Left lobe of liver (tissue), 2 donors: Measurements from ENCODE around the gene PDZRN3. TPM values are rescaled to one million over a fixed set of nuclear protein-coding genes. Genes with fewer than 3 reads are reported as not detected.

ENCODE experiments used
- ATAC-seq: fragments of 200-7000 bp; cut with Tn5 transposase; one replicate; pipeline ENCODE4 v1.9.1; 2020; ENCODE audit warnings: mild to moderate bottlenecking, moderate library complexity
- DNase-seq: peaks from one replicate; pipeline ENCODE4 v3.0.0-alpha.2; 2020; ENCODE audit warnings: low spot score
- total RNA-seq: library from RNA; stranded (reverse); gene quantifications from one replicate; pipeline ENCODE4 v1.2.1, GENCODE V29; 2021
- donor health status: DM: no; HTN: no; CAD: no; lungs with moderate emphysema.
- donor health status: DM: no; HTN: yes; CAD: no.

Gene PDZRN3
- total RNA-seq, 1 donor from 2014 or later, result 1.3 TPM

DNA sequence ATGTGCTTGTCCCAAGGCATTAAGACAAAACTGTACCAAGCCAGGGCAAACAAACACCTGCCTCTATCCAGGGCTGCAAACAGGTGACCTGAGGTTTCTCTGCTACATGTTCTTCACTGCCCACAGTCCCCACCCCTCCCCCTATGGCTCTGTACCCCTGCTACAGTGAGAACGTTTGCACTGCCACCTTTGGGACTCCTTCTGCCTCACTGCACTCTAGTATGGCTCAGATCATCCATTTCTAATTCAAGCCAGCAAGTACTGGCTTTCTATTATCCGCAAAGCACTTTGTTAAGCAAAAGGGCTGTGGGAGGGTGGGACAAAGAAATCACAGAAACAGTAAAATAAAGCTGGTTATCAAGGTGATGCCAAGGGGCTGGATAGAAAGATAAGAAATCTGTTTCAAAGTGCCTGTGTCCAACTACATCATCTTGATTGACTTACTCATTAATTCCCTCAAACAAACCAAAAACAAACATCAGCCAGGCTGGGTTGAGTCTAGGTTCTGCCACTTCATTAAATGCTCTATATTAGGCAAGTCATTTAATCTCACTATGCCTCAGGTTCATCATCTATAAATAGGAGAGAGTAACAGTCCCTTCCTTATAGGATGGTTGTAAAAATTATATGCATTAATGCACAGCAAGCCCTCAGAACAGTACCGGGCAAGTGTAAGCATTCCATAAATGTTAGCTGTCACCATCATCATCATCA lies 95.3 kb downstream of the PDZRN3 start:
- no peak for DNase-seq
- no peak for ATAC-seq

DNA sequence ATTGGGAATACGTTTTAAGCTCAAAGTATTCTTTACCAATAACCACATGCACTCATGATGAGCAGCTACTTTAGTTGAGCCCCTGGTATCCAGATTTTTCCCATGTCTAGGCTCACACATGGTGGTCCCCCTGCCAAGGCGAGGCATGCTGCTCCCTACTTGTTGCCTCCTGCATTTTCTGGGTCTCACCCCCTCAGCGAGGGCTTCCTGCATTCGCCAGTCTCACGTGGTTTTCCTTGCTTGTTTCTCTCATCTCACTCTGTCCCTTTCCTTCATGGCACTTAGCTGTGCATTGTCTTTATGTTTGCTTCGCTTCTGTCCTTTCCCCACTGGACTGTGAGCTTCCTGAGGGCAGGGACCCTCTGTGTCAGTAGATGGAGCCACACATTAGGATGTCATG lies 99.2 kb downstream of the PDZRN3 start:
- ATAC-seq (no peak), DNase-seq (no peak)

DNA sequence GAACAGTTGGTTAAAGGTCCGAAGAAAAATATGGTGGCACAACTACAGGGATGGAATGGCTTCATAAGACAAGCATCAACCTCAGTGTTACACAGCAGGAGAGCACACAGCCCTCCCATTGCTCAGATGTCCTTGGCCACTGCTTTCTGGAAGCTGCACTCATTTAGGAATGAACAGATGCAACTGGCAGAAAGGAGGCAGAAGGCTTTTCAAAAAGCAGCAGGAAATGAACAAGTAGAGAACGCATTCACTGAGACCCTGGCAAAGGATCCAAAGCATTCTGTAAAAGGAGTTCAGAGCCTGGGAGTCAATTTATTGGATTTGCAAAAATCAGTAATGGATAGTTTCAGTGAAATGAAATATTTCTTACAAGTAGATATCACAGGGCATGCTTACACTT lies 101.1 kb downstream of the PDZRN3 start:
- DNase-seq, result no peak

DNA sequence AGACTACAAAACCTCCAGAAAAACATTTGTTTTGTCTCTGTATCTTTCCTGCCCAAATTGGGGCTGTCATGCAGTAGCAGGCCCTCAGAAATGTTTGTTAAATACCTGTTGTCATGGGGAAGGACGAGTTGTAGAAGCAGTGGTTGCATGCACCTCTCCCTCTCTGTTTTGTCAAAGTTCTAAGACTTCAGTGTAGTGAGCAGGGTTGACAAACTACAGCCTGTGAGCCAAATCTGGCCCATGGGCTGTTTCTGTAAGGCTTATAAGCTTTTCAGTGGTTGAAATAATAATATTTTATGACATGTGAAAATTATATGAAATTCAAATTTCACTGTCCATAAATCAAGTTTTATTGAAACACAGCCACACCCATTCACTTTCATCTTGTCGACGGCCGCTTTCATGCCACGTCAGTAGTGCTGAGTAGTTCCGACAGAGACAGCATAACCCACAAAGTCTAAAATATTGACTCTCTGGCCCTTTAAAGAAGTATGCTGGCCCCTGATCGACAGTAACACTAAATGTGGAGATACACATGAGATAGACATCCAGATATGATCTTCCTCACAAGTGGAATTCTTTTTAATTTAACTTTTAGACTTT lies 102.9 kb downstream of the PDZRN3 start:
- no peak for ATAC-seq

More for the DNA sequence above, 101.1 kb downstream of the PDZRN3 start:
- no peak for ATAC-seq

DNA sequence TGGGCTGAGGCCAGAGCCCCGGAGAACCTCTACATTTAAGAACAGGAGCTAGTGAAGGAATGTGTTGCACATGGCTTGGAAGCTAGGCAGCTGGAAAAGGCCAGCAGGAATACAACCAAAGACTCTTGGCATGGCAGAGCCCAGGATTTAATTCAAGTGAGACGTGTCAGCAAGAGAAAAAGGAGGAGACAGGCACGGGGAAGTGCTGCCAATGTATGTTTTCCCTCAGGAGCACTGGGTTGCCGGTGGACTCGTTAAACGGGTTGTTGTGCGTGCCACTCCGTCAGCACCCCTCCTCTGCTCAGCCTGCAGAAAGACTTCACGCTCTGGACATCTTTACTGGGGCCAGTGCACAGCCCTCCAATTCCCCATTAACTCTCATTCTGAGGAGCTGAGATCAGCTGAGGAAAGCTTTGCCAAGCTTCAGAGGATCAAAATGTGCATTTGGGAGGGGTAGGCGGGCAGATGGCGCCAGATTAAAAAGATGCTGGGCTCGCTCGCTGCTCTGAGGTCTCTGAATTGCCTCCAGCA lies 103.7 kb downstream of the PDZRN3 start:
- no peak for ATAC-seq
- DNase-seq, result no peak

More for the DNA sequence above, 102.9 kb downstream of the PDZRN3 start:
- no peak for DNase-seq

DNA sequence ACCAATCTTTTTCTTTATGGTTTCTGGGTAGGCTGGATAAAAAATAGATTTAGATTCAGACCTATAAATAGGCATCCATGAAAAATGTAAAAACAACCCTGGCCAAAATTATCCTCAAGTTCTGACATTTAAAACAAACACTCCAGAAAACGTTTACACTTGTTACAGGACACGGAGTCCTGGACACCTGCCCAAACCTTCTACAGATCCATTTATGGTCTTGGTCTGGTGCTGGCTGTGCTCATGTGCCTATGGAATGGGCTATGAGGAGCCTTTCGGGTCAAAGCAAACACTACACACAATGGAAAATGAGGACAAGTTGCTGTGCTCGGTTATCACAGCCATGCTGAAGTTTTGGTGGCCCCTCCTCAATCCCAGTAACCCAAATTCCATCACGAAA lies 108.1 kb downstream of the PDZRN3 start:
- DNase-seq (no peak), ATAC-seq (no peak)

DNA sequence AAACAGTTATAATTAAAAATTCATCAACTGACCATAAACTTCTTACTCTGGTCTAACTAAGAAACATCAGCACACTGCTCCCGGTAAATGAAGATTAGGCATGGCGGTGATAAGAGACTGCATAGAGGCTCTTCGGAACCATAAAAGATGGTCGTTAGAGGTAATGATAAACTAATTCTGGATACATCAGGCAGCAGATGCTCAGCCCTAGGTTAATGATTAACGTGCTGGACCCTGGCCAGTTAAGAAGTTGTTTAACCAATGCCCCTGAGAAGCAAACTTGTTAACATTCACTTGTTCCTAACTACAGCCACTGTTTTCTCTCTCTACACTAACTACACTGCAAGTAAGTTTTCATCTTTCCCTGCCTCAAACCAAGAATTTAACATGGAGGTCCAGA lies 111.5 kb downstream of the PDZRN3 start:
- DNase-seq, result peak; percentile 87
- ATAC-seq, result peak; percentile 92

DNA sequence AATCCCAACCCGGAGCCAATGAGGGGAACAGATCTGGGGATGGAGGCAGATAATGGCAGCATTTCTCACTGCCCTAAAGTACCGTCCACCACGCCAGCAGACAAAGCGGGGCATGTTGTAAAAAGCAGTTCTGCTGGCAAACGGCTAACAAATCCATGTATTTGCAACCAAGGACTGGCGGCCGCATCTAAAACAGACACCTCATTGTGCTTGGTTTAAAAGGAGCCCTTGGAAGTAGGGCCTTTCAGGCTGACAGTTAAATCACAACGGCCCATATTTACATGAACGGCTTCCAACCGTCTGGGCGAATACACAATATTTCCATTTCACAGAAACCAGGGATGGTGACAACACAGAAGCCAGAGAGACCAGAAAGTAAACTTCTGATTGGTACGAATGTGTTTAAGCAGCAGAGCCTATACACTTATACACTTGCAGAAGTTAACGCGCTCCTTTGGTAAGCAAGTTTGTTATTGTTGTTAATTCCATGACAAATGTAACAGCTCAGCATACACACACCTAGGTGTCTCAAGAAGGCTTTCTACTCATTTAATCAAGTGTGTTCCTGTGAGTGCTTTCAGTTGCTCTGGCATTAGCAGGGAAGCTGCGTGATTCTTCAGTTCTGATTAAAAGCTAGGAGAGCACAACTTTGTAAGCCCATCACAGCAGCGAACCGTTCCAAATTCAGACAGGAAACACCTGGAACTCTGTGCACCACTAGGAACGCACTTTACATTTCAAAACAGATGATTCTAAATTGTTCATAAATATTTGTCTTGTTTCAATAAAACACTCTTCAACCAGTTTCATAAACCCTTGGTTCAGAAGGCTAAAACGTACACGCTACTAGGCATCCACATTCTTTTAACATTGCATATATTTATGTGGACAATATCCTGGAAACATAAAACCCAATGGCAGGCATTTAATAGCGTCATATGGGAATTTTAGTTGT lies 112.9 kb downstream of the PDZRN3 start:
- no peak for DNase-seq
- no peak for ATAC-seq

DNA sequence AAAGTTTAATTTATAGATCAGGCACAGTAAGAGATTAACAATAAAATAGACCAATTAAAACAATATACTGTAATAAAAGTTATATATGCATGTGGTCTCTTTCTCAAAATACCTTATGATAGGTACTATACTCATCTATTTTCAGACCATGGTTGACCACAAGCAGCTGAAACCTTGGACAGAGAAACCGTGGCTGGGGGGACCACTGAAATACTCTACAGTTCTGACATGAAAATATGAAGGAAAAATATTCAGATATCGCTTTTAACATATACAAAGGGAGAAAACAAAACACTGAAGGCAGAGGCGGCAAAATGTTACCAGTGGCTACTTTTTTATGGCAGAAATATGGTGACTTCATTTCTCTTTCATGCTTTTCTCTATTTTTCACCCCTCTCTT lies 114.0 kb downstream of the PDZRN3 start:
- DNase-seq (no peak), ATAC-seq (no peak)

DNA sequence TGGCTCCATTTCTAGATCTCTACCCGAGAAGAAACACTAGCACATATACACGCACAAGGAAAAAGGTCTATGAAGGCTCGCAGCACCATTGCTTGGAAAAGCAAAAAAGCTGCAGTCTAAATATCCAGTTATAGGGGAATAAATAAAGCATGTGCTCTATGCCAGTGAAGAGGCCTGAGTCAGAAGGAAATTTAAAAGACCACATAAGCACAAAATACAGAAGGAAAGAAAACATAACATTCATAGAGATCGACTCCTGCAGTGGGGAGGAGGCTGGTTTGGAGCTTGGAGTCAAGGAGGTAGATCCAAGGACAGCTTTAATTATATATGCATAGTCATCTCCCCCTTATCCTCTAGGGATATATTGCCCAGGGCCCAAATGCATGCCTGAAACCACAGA lies 114.4 kb downstream of the PDZRN3 start:
- DNase-seq (no peak), ATAC-seq (no peak)

DNA sequence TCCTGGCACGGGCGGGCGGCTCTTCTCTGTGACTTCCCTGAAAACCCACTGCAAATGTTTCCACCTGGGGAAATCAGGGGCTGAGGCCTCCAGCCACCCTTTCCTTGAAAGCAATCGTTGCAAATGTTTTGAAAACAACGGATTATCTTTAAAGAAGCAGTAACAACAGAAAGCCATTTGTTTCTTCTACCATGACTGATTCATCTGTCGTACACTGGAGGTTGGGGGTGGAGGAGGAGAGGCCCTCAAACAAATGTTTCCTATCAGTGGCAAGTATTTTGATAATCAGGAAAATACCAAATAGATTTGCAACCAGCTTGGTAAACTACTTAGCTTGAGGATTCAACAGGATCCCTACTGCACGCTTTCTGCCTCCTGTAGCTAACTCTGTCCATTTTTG lies 114.9 kb downstream of the PDZRN3 start:
- no peak for ATAC-seq
- no peak for DNase-seq

DNA sequence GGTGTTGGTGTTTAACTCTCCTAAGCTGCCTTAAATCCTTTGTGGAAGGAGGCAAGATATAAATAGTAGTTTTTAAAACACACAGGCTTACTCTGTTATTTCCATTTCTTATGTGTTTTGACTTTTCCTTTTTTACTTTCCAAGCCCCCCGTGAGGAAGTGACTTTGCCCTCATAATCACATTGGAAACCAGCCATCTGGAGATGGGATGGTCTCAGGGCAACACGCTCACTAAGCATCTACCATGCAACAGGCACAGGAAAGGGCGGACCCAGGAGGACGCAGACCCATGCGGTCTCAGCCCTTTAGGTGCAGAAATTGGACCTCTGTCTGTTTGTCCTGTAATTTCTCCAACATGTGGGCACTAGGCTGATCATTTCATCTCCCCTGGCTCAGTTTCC lies 115.7 kb downstream of the PDZRN3 start:
- DNase-seq, result no peak

DNA sequence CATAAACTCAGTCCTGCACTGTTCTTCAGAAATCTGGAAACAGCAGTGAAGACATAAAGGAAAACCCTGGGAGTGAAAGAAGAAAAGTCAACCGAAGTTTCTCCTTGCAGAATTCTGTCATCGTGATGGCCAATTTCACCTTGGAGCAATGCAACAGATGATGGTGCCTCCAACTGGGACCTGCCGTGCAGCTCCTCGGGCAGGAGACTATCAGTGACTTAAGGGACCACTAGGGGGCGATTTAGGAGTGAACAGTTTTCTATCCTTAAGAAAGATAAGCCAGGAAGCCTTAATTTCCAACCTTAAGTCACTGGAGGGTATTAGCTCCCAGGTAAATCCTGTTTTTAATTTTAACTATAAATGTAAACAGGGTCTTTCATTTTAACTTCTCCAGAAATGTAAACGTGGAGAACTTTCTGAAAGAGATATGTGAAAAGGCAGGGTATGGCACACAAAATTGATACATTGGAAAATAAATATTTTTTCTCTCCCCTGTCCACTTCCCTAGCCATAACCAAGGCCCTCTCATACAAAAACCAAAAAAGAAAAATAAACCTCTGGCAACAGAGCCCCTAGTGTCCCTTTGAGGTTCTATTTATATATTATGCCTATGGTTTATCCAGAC lies 116.3 kb downstream of the PDZRN3 start:
- DNase-seq (no peak), ATAC-seq (peak; percentile 87)

More for the DNA sequence above, 115.7 kb downstream of the PDZRN3 start:
- no peak for ATAC-seq

DNA sequence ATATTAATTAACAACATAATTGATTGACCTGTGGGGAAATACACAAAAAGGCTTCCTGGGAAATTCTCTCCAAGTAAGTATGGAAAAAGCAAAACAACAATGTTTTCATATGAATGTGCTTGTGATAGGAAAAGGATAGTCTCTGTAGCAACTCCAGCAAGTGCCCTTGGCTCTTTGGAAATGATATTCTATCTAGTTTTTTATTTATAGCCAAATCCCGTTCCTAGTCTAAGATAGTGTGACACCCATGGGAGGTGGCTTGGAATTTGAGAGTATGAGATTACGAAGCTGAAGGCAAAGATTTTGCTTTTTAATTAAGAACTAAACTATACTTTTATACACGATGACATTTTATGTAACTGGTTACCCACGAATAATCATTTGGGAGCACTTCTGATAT lies 119.9 kb downstream of the PDZRN3 start:
- no peak for ATAC-seq

DNA sequence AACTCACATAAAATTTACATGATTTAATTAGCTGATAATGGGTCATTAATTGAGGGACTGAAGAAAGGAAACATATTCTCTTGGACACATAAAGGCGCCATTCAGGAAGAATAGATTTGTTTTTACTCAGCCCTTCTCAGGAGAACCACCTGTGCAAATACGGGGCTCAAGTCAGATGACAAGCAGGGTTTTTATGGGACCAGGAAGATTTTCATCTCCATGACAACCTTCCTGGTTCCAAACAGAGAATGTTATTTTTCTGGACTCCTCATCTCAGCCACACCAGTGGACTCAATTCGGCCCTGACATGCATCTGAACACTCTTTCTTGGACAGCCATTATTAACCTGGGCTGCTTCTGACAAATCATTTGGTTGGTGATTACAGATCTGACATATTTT lies 120.5 kb downstream of the PDZRN3 start:
- no peak for ATAC-seq
- DNase-seq, result no peak

More for the DNA sequence above, 119.9 kb downstream of the PDZRN3 start:
- no peak for DNase-seq

DNA sequence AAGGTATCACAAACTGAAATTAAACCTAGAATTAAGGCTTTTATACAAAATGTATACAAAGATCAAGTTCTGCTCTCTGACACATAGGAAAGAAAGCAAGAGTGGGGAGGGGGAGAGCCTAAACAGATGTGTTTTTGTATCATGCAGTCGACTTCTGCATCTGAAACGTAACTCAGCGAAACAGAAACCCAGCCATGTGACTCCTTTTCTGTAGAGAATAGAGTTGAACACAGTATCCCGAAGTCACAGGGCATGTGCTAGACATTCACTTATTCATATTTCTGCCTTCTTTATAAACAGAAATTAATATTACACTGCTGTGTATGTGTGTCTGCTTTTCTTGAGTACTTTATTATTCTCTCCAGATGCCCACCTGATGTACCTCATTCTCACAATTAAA lies 121.0 kb downstream of the PDZRN3 start:
- no peak for ATAC-seq
- DNase-seq, result no peak

DNA sequence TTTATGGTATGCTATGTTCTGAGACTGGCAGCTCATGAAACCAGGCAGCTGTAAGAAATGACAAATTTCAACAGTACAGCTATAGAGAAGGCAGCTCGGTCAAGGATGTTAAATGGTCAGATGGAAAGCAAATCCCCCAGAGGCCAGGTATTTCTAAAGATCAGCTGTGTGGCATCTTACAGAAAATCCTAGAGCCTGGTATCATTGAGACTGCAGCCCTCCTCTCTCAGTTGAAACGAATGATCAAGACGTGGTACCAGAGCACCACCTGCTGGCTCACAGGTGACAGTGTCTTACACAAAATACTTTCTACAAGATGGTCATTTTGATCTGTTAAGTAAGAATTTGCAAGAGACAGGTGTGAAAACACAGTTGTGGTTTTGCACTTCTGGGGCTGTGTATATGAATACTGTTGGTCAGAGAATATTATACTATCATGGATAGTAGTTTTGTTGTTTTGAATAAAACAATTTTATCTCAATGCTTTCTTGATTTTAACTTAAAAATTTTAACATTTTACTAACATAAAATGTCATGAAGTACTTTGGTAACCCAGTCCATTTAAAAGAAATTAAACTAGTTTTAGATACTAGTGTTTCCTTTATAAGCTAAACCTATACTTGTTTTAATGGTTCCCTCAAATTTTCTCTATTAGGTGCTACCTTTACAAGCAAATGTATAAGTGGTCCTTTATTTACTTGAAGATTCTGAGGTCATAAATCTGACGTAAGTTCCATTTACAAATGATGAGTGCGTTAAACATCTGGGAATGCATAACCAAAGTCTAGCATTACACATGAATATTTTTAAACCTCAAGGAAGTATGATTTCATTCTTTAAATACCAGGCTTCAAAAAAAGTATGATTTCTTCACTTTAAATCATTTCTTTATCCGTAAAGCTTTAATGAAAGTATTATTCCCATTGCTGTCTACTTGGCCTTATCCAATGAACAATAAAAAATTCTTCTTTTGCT lies 121.8 kb downstream of the PDZRN3 start:
- ATAC-seq, result peak; percentile 97
- peak; percentile 61 for DNase-seq

DNA sequence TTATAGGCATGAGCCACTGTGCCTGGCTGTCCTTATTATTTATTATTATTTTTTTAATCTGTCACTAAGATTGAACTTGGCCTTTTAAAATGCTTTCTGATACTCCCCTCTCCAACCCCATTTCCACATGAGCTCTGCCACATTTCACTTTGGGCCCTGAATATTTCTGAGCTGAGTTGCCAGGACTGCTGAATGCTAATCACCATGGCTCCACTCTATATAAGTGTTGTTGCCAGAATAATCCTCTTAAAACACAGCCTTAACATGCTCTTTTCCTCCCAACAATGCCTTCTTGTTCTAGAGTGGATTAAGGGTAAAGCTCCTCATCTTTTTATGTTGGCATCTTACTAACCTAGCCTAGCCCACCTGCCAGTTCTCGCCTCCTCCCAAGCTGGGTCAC lies 124.4 kb downstream of the PDZRN3 start:
- no peak for ATAC-seq
- no peak for DNase-seq

DNA sequence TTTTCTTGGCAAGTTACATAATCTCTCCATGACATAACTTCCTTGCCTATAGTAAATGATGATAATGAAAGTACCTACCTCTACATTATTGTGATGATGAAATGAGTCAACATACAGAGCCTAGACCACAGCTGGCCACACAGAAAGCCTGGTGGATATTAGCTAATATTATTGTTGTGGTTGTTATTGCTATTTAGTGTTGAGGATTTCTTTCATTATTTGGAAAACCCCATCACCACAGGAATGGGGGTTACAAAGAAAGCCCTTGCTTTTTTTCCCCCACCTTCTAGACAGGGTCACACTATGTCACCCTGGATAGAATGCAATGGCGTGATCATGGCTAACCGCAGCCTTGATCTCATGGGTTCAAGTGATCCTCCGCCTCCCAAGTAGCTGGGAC lies 125.0 kb downstream of the PDZRN3 start:
- ATAC-seq (no peak), DNase-seq (no peak)
